GM19372 (cell line): ENCODE measurements around the gene NADK.
A peak's percentile ranks its signal among the peaks of the same experiment; 100 is the strongest.

Source experiments
- ATAC-seq: cut with Tn5 transposase; IDR thresholded peaks from one replicate; pipeline ENCODE4 v1.9.1; 2021; ENCODE audit warnings: mild to moderate bottlenecking, low read depth, moderate library complexity; ENCODE audit not compliant: unreplicated experiment

NADK gene, protein sequence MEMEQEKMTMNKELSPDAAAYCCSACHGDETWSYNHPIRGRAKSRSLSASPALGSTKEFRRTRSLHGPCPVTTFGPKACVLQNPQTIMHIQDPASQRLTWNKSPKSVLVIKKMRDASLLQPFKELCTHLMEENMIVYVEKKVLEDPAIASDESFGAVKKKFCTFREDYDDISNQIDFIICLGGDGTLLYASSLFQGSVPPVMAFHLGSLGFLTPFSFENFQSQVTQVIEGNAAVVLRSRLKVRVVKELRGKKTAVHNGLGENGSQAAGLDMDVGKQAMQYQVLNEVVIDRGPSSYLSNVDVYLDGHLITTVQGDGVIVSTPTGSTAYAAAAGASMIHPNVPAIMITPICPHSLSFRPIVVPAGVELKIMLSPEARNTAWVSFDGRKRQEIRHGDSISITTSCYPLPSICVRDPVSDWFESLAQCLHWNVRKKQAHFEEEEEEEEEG

DNA sequence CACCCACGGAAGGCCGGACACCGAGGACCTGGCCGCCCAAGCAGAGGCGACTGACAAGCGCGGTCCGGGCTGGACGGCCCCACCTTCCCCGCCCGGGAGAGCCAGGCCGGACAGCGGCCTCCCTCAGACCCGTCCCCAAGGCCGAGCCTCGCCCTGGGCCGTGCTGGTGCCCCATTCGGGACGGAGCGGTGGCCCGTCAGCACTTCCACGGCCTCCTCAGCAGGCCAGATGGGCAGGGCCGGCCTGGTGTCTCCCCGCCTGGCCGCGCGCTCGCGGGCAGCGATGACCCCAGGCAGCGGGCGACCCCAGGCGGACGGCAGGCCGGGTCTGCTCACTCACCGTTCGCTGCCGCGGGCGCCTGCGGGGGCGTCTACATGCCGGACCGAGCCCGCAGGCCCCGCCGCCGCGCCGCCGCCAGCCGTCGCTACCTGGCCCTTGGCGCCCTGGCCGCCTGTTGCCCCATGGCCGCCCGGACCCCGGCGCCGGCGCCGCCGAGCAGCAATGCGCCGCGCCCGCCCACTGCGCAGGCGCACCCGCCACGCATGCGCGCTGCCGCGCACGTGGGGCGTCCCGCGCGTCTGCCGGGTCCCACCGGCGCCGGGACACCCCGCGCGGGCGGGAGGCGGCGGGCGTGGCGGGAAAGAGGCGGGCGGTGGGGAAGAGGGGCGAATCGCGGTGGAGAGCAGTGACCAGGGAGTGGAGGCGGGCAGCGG lies at the start of gene NADK:
NADK (minus strand) TSS at position 521 of the 713 bp plus-strand sequence. CDS start 13,064 bp downstream, outside the sequence.
- peak; percentile 40 for ATAC-seq

- no peak for ATAC-seq
Observed at GRCh38 chr1:1827089-1827848, 49.0 kb upstream of the NADK start.

DNA sequence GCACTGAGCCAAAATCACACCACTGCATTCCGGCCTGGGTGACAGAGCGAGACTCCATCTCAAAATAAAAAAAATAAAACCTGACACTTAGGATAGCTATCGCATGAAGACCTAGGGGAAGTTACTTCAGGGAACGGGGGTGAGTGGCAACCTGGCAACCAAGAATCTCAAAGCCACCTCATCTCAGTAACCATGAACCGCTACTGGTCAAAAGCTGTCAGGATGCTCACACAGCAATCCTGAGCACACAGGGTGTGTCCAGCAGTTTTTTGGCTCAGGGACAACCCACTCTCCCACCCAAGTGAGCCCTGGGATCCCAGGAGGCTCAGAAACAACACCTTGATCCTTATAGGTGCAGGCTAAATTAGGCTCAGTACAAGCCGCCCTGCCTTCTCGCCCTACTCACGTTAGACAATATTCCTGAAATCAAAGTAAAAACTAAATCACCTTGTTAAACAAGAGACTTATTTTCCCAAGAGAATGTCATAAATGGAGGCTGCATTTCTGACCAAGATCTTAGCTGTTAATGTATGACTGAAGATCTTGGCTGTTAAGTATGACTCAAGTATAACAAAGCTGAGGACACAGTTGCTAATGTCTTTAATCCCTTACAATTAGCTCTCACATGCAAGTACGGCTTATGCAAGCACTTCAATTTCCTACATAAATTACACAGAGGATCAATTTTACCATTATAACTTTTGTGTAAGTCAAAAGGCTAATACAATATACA lies 48.3 kb upstream of the NADK start:
- no peak for ATAC-seq

DNA sequence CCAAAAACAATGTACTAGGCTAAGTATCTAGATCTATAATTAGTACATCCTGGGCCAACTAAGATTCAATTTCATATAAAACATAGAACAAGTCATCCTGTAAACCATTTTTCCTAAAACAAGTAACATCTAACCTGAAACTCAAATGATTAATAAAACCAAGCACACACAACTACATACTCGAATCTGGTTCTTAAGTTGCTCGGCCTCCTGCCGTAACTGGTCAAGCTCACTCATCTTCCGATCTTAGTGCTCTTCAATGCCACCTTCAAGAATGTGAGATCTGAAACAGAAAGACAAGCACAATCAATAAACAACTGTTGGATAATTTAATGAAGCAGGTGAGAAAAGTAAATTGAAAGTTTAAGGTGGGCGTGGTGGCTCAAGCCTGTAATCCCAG lies 46.9 kb upstream of the NADK start:
- no peak for ATAC-seq

- no peak for ATAC-seq
Observed at GRCh38 chr1:1819762-1820161, 41.5 kb upstream of the NADK start.

DNA sequence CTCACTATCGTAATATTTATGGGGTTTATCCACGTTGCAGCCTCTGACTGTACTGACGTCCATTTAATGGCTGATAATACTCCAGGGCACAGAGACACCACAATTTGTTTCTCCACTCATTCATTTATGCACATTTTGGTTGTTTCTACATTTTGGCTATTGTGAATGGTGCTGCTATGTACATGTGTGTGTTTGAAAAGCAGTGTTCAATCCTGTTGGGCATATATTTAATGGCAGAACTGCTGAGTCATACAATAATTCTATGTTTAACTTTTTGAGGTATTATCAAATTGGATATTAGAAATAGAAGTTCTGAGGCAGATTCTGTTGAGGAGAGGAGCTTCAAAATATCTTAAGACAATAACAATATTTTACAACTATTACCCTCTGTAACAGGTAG lies 39.0 kb upstream of the NADK start:
- no peak for ATAC-seq

DNA sequence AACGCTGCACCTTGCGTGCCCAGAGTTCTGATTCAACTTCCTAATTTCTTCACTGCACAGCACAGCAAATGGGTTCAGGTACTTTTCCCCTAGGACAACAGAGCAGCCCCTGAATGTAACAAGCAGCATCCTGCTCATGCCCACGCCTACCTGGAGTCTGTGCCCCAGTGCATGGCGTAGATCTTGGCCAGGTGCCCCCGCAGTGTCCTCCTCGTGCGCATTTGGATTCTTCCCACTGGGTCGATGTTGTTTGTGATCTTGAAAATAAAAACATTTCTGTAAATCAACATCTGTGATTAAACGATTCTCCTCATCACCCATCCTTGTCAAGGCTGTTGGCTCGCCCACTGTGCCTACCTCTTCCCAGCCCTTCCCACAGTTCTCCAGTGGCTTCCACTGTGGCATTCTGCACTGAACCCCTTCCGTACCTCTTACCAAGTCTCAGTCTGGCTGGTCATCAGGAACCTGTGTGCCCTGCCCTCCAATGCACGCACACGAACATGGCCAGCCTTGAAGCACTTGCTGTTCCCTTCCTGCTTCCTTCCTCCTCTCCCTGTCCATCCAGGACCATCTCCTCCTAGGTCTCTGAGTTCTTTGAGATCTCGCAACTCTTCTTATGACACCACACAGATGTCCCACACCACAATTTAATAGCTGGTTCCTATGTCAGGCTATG lies 37.5 kb upstream of the NADK start:
- ATAC-seq: no peak

- ATAC-seq: no peak
Observed at GRCh38 chr1:1809489-1809888, 31.2 kb upstream of the NADK start.

GRCh38 chr1:1808206-1808605 lies 29.9 kb upstream of the NADK start:
- no peak for ATAC-seq

DNA sequence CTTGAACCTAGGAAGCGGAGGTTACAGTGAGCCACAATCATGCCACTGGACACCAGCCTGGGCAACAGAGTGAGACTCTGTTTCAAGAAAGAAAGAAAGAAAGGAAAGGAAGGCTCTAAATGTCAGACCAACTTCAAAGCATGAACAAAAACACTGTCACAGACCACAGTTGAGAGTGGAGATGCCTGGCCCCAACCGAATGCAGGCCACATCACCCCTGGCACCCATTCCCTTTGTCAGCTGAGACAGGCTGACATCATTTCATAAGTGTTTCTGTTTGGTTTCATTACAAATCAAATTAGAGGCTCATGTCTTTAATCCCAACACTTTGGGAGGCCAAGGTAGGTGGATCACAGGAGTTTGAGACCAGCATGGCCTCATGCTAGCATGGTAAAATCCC lies 28.6 kb upstream of the NADK start:
- ATAC-seq: no peak

DNA sequence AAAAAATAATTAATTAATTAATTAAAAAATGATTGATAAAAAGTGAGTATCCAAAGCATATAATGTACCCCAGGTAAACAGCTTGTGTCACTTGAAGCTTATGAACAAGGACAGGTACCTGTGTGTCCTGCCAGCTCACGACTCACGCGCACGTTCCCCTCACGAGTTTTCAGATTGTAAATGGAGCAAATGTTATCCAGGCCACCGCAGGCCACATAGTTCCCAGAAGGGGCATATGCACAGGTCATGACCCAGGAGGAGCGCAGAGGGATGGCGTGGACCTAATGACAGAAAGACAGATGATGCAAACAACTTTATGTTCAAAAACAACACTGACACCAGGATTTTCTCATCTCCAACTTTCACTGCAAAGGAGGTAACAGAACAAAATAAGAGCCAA lies 26.0 kb upstream of the NADK start:
- no peak for ATAC-seq

- no peak for ATAC-seq
Observed at GRCh38 chr1:1802871-1803270, 24.6 kb upstream of the NADK start.

GRCh38 chr1:1799716-1800115 lies 21.4 kb upstream of the NADK start:
- ATAC-seq: no peak

GRCh38 chr1:1797731-1798341 lies 19.6 kb upstream of the NADK start:
- ATAC-seq: no peak

GRCh38 chr1:1796466-1796865 lies 18.2 kb upstream of the NADK start:
- ATAC-seq: no peak

GRCh38 chr1:1794999-1795398 lies 16.7 kb upstream of the NADK start:
- ATAC-seq: no peak

- no peak for ATAC-seq
Observed at GRCh38 chr1:1793481-1794244, 15.4 kb upstream of the NADK start.

DNA sequence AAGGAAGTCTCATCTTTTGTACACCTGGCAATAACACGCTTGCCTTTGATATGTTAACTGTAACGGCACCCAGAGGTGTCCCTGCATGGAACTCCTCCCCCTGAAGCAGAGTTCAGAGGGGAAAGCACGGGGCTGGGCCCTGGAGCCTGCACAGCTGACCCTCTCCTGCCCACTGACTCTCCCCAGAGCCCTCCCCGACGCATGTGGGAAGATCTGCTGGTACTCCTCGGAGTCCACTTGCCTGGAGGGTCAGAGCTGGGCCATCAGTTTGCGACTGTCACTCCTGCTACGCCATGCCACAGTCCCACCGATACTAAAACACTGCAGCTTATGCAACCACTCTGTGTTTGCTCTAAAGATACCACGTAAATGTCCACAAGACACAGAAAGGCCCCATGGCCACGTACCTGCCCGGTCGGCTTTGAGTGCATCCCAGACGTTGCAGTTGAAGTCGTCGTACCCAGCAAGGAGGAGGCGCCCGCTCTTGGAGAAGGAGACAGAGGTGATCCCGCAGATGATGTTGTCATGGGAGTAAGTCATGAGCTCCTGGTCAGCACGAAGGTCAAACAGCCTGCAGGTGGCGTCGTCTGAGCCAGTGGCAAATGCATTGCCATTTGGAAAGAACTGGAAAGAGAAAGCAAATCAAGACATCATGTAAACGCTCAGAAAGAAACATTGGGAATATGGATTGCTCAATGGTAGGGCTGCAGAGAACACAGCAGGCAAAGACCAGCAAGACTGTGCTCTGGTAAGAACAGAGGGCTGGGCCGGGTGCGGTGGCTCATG lies 10.6 kb upstream of the NADK start:
- ATAC-seq: no peak
